Sigmoid colon (tissue), 7 donors: ENCODE measurements around the gene PWP2. TPM values are rescaled to one million over a fixed set of nuclear protein-coding genes. Genes with fewer than 3 reads are reported as not detected.

Experiments used
- DNase-seq: peaks from one replicate; pipeline ENCODE4 v3.0.0-alpha.2; 2019
- H3K27ac ChIP-seq, 4 donors: fragments of 200-600 bp; sonication (generic); one replicate each; pipeline ENCODE4 v1.5.1; 2016 to 2019; ENCODE audit warnings: mild to moderate bottlenecking in 1 of 4
- H3K27me3 ChIP-seq, 3 donors: fragments of 200-600 bp; sonication (generic); one replicate each; pipeline ENCODE4 v1.5.1; 2019; ENCODE audit warnings: mild to moderate bottlenecking in 1 of 3
- H3K36me3 ChIP-seq, 4 donors: fragments of 200-600 bp; sonication (generic); one replicate each; pipeline ENCODE4 v1.5.1; 2016 to 2019
- H3K4me1 ChIP-seq, 4 donors: fragments of 200-600 bp; sonication (generic); one replicate each; pipeline ENCODE4 v1.5.1; 2017 to 2019
- H3K4me3 ChIP-seq, 4 donors: fragments of 200-600 bp; sonication (generic); one replicate each; pipeline ENCODE4 v1.5.1; 2017 to 2019; ENCODE audit warnings: mild to moderate bottlenecking in 2 of 4, moderate library complexity in 1 of 4
- H3K9me3 ChIP-seq, 4 donors: fragments of 200-600 bp in 3 of 4; sonication (generic) in 3 of 4; one replicate each; pipeline versions ENCODE4 v1.5.1 to v1.6.1; 2013 to 2019
- EP300 ChIP-seq, 4 donors: sonication (generic); formaldehyde crosslinking; IDR thresholded peaks; one replicate each; pipeline ENCODE4 v1.6.1; 2017; ENCODE audit warnings: antibody characterized with exemption in 4 of 4
- POLR2A ChIP-seq, 2 donors: fragments of 450-650 bp; IDR thresholded peaks; one replicate each; pipeline ENCODE4 v1.6.1; 2016; ENCODE audit warnings: antibody characterized with exemption in 2 of 2, mild to moderate bottlenecking in 2 of 2, moderate library complexity in 2 of 2
- POLR2AphosphoS5 ChIP-seq, 4 donors: sonication (generic); formaldehyde crosslinking; IDR thresholded peaks; one replicate each; pipeline ENCODE4 v1.6.1; 2017; ENCODE audit warnings: antibody characterized with exemption in 4 of 4
- WGBS, 2 donors: extraction: QIAGEN DNeasy Blood & Tissue Kit; methylation state at CpG; one replicate each; pipeline ENCODE4 v1.1.7; 2013; 5-methylcytosine and 5-hydroxymethylcytosine counted together
- intact Hi-C: fragments of 100-400 bp; cut with DNase I; formaldehyde crosslinking; loops from one replicate; pipeline ENCODE4 v1.15.1; 2023
- polyA plus RNA-seq, 3 donors: library from polyadenylated mRNA; stranded (reverse); fragments of 200-250 nt; gene quantifications; one replicate each; pipeline ENCODE4 v1.2.3, GENCODE V29; 2013
- total RNA-seq, 4 donors: library from RNA; depleted of rRNA; stranded (reverse); fragments of >200 nt; gene quantifications; one replicate each; pipeline ENCODE4 v1.1.0, GENCODE V29; 2016
- TF ChIP-seq, protein P1 (sequence below), 4 experiments: fragments of 450-650 bp in 3 of 4; fragments of 200-600 bp in 1 of 4; IDR thresholded peaks; one replicate each; pipeline ENCODE4 v1.5.1; 2016 to 2019; ENCODE audit warnings: antibody characterized with exemption in 4 of 4, mild to moderate bottlenecking in 3 of 4, moderate library complexity in 2 of 4
- donor health status: healthy with polysubstance abuse.
- donor health status: Bipolar disorder and iron deficiency.
- donor health status: healthy.

PWP2 gene
- total and polyA plus RNA-seq, 7 donors, result 1.4 to 10.8 (median 4.3) TPM

DNA sequence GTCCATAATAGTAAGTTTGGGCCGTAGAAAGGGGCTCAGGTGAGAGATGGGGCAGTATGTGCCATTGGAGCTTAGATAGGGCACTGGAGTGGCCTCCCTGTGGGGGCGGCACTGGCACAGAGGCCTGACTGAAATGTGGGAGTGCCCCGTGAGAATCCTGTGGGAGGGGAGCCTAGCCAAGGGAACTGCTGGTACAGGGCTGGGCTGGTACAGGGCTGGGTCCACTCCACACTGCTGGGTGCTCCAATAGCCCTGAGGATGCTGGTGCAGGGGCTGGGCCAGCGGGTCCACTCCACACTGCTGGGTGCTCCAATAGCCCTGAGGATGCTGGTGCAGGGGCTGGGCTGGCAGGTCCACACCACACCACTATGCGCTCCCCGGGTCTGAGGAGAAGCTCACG lies 44.8 kb upstream of the PWP2 start:
- intact Hi-C loops, result no loop called here
- no peak overlapping the region for H3K4me3 ChIP-seq
- TF ChIP-seq, protein P1, sequence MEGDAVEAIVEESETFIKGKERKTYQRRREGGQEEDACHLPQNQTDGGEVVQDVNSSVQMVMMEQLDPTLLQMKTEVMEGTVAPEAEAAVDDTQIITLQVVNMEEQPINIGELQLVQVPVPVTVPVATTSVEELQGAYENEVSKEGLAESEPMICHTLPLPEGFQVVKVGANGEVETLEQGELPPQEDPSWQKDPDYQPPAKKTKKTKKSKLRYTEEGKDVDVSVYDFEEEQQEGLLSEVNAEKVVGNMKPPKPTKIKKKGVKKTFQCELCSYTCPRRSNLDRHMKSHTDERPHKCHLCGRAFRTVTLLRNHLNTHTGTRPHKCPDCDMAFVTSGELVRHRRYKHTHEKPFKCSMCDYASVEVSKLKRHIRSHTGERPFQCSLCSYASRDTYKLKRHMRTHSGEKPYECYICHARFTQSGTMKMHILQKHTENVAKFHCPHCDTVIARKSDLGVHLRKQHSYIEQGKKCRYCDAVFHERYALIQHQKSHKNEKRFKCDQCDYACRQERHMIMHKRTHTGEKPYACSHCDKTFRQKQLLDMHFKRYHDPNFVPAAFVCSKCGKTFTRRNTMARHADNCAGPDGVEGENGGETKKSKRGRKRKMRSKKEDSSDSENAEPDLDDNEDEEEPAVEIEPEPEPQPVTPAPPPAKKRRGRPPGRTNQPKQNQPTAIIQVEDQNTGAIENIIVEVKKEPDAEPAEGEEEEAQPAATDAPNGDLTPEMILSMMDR (IDR thresholded peaks at IDR 0.05), result no peak
- TF ChIP-seq POLR2A (IDR thresholded peaks at IDR 0.05) (no peak), POLR2AphosphoS5 (IDR thresholded peaks at IDR 0.05) (no peak), EP300 (IDR thresholded peaks at IDR 0.05) (no peak)
- peaks cover 6 to 73% (median 12%) of the 10 kb centered on the region in 4 donors for H3K36me3 ChIP-seq
- no peak overlapping the region for H3K27ac ChIP-seq
- H3K9me3 ChIP-seq, result no peaks in the 10 kb centered on the region
- DNase-seq, result no peak
- H3K27me3 ChIP-seq, result no peaks in the 10 kb centered on the region
- WGBS, 2 donors, result 93% methylated on average over 7 of the region's 7 CpGs
- peaks cover 0 to 3% (median 0%) of the 10 kb centered on the region in 4 donors for H3K4me1 ChIP-seq

DNA sequence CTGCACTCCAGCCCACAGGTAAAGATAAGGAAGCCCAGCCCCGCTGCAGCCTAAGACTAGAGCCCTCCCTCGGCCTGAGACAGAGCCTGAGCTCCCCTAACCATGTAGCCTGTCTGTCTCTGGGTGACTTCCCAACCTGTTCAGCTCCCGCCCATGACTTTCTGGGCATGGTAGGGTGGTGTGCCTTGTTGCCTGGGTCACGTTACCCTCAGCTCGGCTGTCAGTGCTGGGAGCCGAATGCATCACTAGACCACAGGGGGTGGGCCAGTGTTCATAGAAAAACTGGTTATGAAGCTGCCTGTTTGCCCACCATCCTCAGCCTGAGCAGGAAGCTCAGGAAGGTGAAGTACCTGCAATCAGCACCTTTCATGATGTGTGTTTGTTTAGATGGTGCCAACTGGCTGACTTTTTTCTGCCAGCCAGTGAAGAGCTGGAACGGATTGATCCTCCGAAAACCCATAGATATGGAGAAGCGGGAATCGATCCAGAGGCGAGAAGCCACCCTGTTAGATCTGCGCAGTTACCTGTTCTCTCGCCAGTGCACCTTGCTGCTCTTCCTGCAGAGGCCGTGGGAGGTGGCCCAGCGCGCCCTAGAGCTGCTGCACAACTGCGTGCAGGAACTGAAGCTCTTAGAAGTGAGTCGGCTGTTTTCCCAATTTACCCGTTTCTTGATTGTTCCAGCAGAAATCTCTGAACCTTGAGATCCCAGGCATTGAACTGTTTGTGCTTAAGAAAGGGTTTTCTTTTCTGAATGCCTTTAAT lies 43.9 kb upstream of the PWP2 start:
- H3K4me3 ChIP-seq, result no peak overlapping the region
- H3K9me3 ChIP-seq, result no peaks in the 10 kb centered on the region
- no peak for DNase-seq
- H3K4me1 ChIP-seq, result peaks cover 0 to 3% (median 0%) of the 10 kb centered on the region in 4 donors
- no peaks in the 10 kb centered on the region for H3K27me3 ChIP-seq
- TF ChIP-seq POLR2A (IDR thresholded peaks at IDR 0.05), result no peak
- TF ChIP-seq, protein P1 (IDR thresholded peaks at IDR 0.05), result no peak
- no peak for TF ChIP-seq EP300 (IDR thresholded peaks at IDR 0.05)
- no peak for TF ChIP-seq POLR2AphosphoS5 (IDR thresholded peaks at IDR 0.05)
- peaks cover 6 to 78% (median 12%) of the 10 kb centered on the region in 4 donors for H3K36me3 ChIP-seq
- 93 to 95% methylated on average over 19 of the region's 19 CpGs for WGBS, 2 donors
- no peak overlapping the region for H3K27ac ChIP-seq
- intact Hi-C loops, result no loop called here

DNA sequence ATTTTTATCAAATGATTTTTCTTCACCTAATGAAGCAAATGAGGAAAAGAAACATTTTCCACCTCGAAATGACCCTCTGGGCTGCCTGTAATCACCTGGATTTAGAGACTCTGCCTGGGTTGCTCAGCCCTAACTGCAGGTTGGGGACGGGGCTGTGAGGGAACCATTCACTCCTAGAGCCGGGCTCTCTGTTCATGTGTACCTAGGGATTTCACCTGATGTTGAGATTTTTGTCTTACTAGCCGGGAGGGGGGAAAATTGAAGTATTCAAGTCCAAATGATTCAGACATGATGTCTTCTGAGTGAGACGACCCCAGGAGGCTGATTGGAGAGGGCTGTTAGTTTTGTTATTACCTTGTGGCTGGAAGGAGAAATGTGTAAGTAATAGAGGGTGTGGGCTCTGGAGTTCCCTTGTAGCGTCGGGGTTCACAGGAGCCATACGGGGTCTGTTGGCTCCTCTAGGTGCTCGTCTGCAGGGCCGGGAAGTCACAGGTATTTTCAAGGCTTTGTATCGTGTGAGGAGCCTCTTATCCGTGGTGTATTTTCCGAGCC lies 42.3 kb upstream of the PWP2 start:
- intact Hi-C loops, result no loop called here
- TF ChIP-seq POLR2AphosphoS5 (IDR thresholded peaks at IDR 0.05) (no peak), POLR2A (IDR thresholded peaks at IDR 0.05) (no peak), EP300 (IDR thresholded peaks at IDR 0.05) (no peak)
- TF ChIP-seq, protein P1 (IDR thresholded peaks at IDR 0.05), result no peak
- Histone ChIP-seq H3K4me3 (no peak overlapping the region), H3K27me3 (no peaks in the 10 kb centered on the region), H3K36me3 (peaks cover 6 to 72% (median 11%) of the 10 kb centered on the region in 4 donors), H3K4me1 (no peaks in the 10 kb centered on the region), H3K9me3 (no peaks in the 10 kb centered on the region), H3K27ac (no peak overlapping the region)
- DNase-seq, result no peak
- 87 to 88% methylated on average over 13 of the region's 13 CpGs for WGBS, 2 donors

DNA sequence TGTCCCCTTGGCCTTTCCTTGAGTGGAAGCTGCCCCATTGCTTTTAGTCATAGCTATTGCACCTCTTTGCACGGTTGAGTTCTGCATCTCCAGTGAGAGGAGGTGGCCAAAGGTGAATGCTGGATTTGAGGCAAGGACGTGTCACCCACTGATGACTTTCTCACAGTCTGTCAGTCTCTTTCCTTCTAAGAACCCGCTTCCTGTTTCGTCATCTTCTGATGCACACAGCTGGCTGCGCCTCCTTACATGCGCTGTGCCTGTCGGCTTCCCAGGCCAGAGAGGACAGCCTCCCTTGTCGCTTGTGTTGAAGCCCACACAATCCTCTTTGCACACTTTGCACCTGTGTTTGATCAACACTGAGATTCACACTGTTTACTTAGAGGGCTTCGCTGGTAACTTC lies 41.8 kb upstream of the PWP2 start:
- peaks cover 6 to 68% (median 11%) of the 10 kb centered on the region in 4 donors for H3K36me3 ChIP-seq
- H3K4me1 ChIP-seq, result peaks cover 0 to 5% (median 3%) of the 10 kb centered on the region in 4 donors
- no peak for DNase-seq
- H3K4me3 ChIP-seq, result no peak overlapping the region
- no peaks in the 10 kb centered on the region for H3K27me3 ChIP-seq
- H3K9me3 ChIP-seq, result no peaks in the 10 kb centered on the region
- TF ChIP-seq EP300 (IDR thresholded peaks at IDR 0.05), result no peak
- TF ChIP-seq, protein P1 (IDR thresholded peaks at IDR 0.05), result no peak
- no peak for TF ChIP-seq POLR2AphosphoS5 (IDR thresholded peaks at IDR 0.05)
- TF ChIP-seq POLR2A (IDR thresholded peaks at IDR 0.05), result no peak
- no peak overlapping the region for H3K27ac ChIP-seq
- 56 to 82% methylated on average over 9 of the region's 9 CpGs for WGBS, 2 donors
- intact Hi-C loops, result no loop called here
